ENCODE measurements around the gene CDK1.

Gene CDK1

GRCh38 chr10:60778214-60778970 lies at the start of gene CDK1:
Gene CDK1, plus strand, starts transcription at chr10:60778478. Its CDS starts 1,688 bp downstream, at chr10:60780166.
- peak; percentile 86 for DNase-seq

GRCh38 chr10:60729106-60729505 lies 49.2 kb upstream of the CDK1 start:
- no peak for DNase-seq

GRCh38 chr10:60731134-60731885 lies 47.0 kb upstream of the CDK1 start:
- no peak for DNase-seq

GRCh38 chr10:60732198-60732806 lies 46.0 kb upstream of the CDK1 start:
- no peak for DNase-seq

- DNase-seq, result peak; percentile 45
Measured at GRCh38 chr10:60732807-60733516, 45.3 kb upstream of the CDK1 start.

GRCh38 chr10:60733517-60733822 lies 44.8 kb upstream of the CDK1 start:
- DNase-seq, result no peak

GRCh38 chr10:60733826-60734225 lies 44.5 kb upstream of the CDK1 start:
- no peak for DNase-seq

- no peak for DNase-seq
Measured at GRCh38 chr10:60734226-60734625, 44.1 kb upstream of the CDK1 start.

GRCh38 chr10:60735244-60735643 lies 43.0 kb upstream of the CDK1 start:
- no peak for DNase-seq

GRCh38 chr10:60737242-60737641 lies 41.0 kb upstream of the CDK1 start:
- no peak for DNase-seq

- DNase-seq, result no peak
Measured at GRCh38 chr10:60739558-60739957, 38.7 kb upstream of the CDK1 start.

GRCh38 chr10:60742512-60742911 lies 35.8 kb upstream of the CDK1 start:
- DNase-seq, result no peak

GRCh38 chr10:60747817-60748469 lies 30.3 kb upstream of the CDK1 start:
- no peak for DNase-seq

GRCh38 chr10:60753152-60753551 lies 25.1 kb upstream of the CDK1 start:
- no peak for DNase-seq

GRCh38 chr10:60753817-60754216 lies 24.5 kb upstream of the CDK1 start:
- DNase-seq, result no peak

GRCh38 chr10:60757420-60757895 lies 20.8 kb upstream of the CDK1 start:
- no peak for DNase-seq

GRCh38 chr10:60759181-60759580 lies 19.1 kb upstream of the CDK1 start:
- no peak for DNase-seq

GRCh38 chr10:60760711-60761210 lies 17.5 kb upstream of the CDK1 start:
- DNase-seq, result no peak

- no peak for DNase-seq
Measured at GRCh38 chr10:60762554-60762953, 15.7 kb upstream of the CDK1 start.

GRCh38 chr10:60767424-60767823 lies 10.9 kb upstream of the CDK1 start:
- no peak for DNase-seq

- no peak for DNase-seq
Measured at GRCh38 chr10:60769406-60769805, 8.9 kb upstream of the CDK1 start.

- no peak for DNase-seq
Measured at GRCh38 chr10:60777696-60778213, 523 bp upstream of the CDK1 start.
